Ovary (tissue), 9 donors: Measurements from ENCODE around the gene HPGDS. TPM values are rescaled to one million over a fixed set of nuclear protein-coding genes. Genes with fewer than 3 reads are reported as not detected.

Experiments
- DNase-seq, 5 donors: peaks; one replicate each; pipeline ENCODE4 v3.0.0-alpha.2; 2019 to 2020
- H3K27ac ChIP-seq, 2 donors: fragments of 200-600 bp; one replicate each; pipeline versions ENCODE4 v1.5.1 to v1.8.0; 2019 to 2022
- H3K27me3 ChIP-seq: fragments of 200-600 bp; one replicate; pipeline ENCODE4 v1.8.0; 2022
- H3K36me3 ChIP-seq: fragments of 200-600 bp; sonication (generic); one replicate; pipeline ENCODE4 v1.5.1; 2019
- H3K4me1 ChIP-seq: one replicate; pipeline ENCODE4 v1.8.1; 2013; ENCODE audit warnings: mild to moderate bottlenecking, moderate library complexity; ENCODE audit not compliant: insufficient read depth
- H3K4me3 ChIP-seq: fragments of 200-600 bp; sonication (generic); one replicate; pipeline ENCODE4 v1.5.1; 2017
- H3K9me3 ChIP-seq, 2 donors: fragments of 200-600 bp in 1 of 2; sonication (generic) in 1 of 2; one replicate each; pipeline versions ENCODE4 v1.5.1 to v1.8.1; 2013 to 2019; ENCODE audit warnings: mild to moderate bottlenecking in 1 of 2, moderate library complexity in 1 of 2
- CTCF ChIP-seq, 3 donors: fragments of 450-650 bp in 2 of 3; fragments of 200-600 bp in 1 of 3; IDR thresholded peaks; one replicate each; pipeline versions ENCODE4 v1.5.1 to v1.8.0; 2016 to 2022; ENCODE audit warnings: antibody characterized with exemption in 3 of 3, mild to moderate bottlenecking in 1 of 3
- EP300 ChIP-seq: sonication (generic); formaldehyde crosslinking; IDR thresholded peaks from one replicate; pipeline ENCODE4 v1.6.1; 2017; ENCODE audit warnings: antibody characterized with exemption
- POLR2A ChIP-seq: fragments of 450-650 bp; IDR thresholded peaks from one replicate; pipeline ENCODE4 v1.6.1; 2017; ENCODE audit warnings: antibody characterized with exemption, mild to moderate bottlenecking, moderate library complexity
- WGBS, 3 donors: extraction: QIAGEN DNeasy Blood & Tissue Kit in 1 of 3; methylation state at CpG; one replicate each; pipeline versions ENCODE4 v1.1.5 to v1.1.7; 2013 to 2017; 5-methylcytosine and 5-hydroxymethylcytosine counted together
- intact Hi-C, 4 donors: fragments of 100-400 bp; cut with DNase I; formaldehyde crosslinking; loops; one replicate each; pipeline versions ENCODE4 v1.11.0 to v1.15.1; 2022 to 2023
- polyA plus RNA-seq, 2 donors: library from polyadenylated mRNA; stranded (reverse); fragments of 200-250 nt in 1 of 2; fragments of 350-450 nt in 1 of 2; fragmentation: Illumina TruSeq in 1 of 2; extraction: RNeasy Lipid Tissue Mini Kit (QIAGEN cat#74804) in 1 of 2; gene quantifications; one replicate each; pipeline ENCODE4 v1.2.3, GENCODE V29; 2013 to 2014
- total RNA-seq, 7 donors: library from RNA; depleted of rRNA in 2 of 7; stranded (reverse); fragments of >200 nt in 2 of 7; fragmentation: NEBNext Ultra II Directional in 3 of 7; extraction: Animal tissue kit (Norgen Biotek cat#: 25700) in 3 of 7; gene quantifications; one replicate each; pipeline versions ENCODE4 v1.1.0 to v1.2.4, GENCODE V29; 2016 to 2023
- donor health status: DM: no; HTN: no; CAD: no; lungs with moderate emphysema.
- donor health status: DM: no; HTN: no; CAD: no.
- donor health status: Bipolar disorder and iron deficiency.
- donor health status: DM: yes; HTN: yes; CAD: no.
- donor health status: DM: no; HTN: no; CAD: no.
- donor health status: DM: yes; HTN: yes; CAD: no.

Gene HPGDS
- total and polyA plus RNA-seq, 9 donors, result 0.24 to 7.4 (median 0.77) TPM

- intact Hi-C loops, result no loop called here
- TF ChIP-seq EP300 (no peak), POLR2A (no peak), CTCF (IDR thresholded peaks at IDR 0.05) (no peak)
- no peak overlapping the region for H3K4me3 ChIP-seq
- no peaks in the 10 kb centered on the region for H3K36me3 ChIP-seq
- H3K4me1 ChIP-seq, result no peaks in the 10 kb centered on the region
- H3K9me3 ChIP-seq, result no peaks in the 10 kb centered on the region
- H3K27me3 ChIP-seq, result no peaks in the 10 kb centered on the region
- H3K27ac ChIP-seq, result no peak overlapping the region
- WGBS, 3 donors, result 21 to 36% (median 24%) methylated on average over 3 of the region's 3 CpGs
- no peak for DNase-seq
Observed at GRCh38 chr4:94378047-94378446, 35.4 kb upstream of the HPGDS start.

DNA sequence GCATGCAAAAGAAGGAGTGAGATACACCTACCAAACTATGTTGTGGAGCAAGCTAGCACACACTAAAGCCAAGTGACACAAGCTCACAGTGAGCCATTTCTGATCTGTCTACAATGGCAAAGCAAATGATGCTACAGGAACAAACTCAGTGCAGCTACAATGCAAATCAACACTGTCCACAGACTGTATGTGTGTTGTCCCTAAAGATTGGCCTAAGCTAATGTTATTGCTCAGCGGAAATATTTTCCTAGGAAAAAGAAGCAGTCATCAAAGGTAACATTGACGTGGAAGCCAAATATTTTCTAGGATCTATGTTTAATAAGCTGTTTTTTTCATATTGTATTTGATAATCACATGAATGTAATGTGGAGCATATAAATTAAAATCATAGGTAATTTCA is 34.7 kb upstream of the HPGDS start:
- no peaks in the 10 kb centered on the region for H3K36me3 ChIP-seq
- H3K27ac ChIP-seq, result no peak overlapping the region
- DNase-seq, result no peak
- TF ChIP-seq CTCF (IDR thresholded peaks at IDR 0.05) (no peak), POLR2A (no peak), EP300 (no peak)
- intact Hi-C loops, result no loop called here
- H3K4me1 ChIP-seq, result no peaks in the 10 kb centered on the region
- H3K27me3 ChIP-seq, result no peaks in the 10 kb centered on the region
- no peak overlapping the region for H3K4me3 ChIP-seq
- no peaks in the 10 kb centered on the region for H3K9me3 ChIP-seq
- WGBS, 3 donors, result 83 to 93% (median 88%) methylated on average over 2 of the region's 2 CpGs

DNA sequence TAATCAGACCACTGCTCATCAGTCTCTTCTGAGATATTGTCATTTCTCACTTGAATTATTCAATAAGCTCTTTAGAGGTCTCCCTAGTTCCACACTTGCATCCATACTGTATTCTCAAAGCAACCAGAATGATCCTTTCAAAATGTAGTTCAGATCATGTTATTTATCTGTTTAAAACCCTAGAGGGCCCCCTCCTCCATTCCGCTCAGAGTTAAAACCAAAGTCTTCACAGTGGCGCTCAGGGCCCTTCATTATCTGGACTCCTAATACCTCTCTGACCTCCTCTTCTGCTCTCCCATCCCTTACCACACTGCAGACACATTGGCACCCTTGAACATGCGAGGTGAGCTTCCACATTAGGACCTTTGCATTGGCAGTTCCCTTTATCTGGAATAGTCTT is 32.7 kb upstream of the HPGDS start:
- Histone ChIP-seq H3K36me3 (no peaks in the 10 kb centered on the region), H3K9me3 (no peaks in the 10 kb centered on the region), H3K27ac (no peak overlapping the region), H3K4me1 (no peaks in the 10 kb centered on the region), H3K4me3 (no peak overlapping the region), H3K27me3 (no peaks in the 10 kb centered on the region)
- no peak for DNase-seq
- TF ChIP-seq CTCF (IDR thresholded peaks at IDR 0.05) (no peak), EP300 (no peak), POLR2A (no peak)
- intact Hi-C loops, result no loop called here
- WGBS, 3 donors, result 74 to 87% (median 78%) methylated on average over 3 of the region's 3 CpGs

DNA sequence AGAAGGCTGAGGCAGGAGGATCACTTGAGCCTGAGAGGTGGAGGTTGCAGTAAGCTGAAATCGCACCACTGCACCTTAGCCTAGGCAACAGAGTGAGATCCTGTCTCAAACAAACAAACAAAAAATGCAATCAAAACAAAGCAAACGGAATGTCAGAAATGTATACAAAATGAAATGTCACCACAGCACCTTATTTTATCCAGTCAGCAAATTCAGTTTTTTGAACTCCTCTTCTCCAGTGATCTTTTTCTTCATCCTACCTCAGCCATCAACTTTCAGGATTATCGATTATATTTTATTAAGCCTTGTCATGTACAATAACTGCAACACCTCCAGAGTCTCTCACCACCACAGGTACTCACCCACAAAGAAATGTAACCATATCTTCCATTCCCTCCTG is 31.1 kb upstream of the HPGDS start:
- intact Hi-C loops, result no loop called here

More for the DNA sequence above, 31.1 kb upstream of the HPGDS start:
- Histone ChIP-seq H3K27me3 (no peaks in the 10 kb centered on the region), H3K9me3 (no peaks in the 10 kb centered on the region), H3K36me3 (no peaks in the 10 kb centered on the region), H3K4me1 (no peaks in the 10 kb centered on the region), H3K27ac (no peak overlapping the region), H3K4me3 (no peak overlapping the region)
- 81 to 90% (median 87%) methylated on average over 3 of the region's 3 CpGs for WGBS, 3 donors
- no peak for DNase-seq
- TF ChIP-seq POLR2A (no peak), EP300 (no peak), CTCF (IDR thresholded peaks at IDR 0.05) (no peak)
